Non-pigmented ciliary epithelial cell (primary cell): Measurements from ENCODE around the gene TMC6.
"Not testable (repeated sequence)": the region's sequence is repeated elsewhere in the genome, so short reads cannot be mapped to it uniquely, and the experiment has no call there.

Source experiments
- DNase-seq: peaks from one replicate; pipeline ENCODE4 v3.0.0-alpha.2; 2010; ENCODE audit warnings: low read depth

TMC6 gene

DNA sequence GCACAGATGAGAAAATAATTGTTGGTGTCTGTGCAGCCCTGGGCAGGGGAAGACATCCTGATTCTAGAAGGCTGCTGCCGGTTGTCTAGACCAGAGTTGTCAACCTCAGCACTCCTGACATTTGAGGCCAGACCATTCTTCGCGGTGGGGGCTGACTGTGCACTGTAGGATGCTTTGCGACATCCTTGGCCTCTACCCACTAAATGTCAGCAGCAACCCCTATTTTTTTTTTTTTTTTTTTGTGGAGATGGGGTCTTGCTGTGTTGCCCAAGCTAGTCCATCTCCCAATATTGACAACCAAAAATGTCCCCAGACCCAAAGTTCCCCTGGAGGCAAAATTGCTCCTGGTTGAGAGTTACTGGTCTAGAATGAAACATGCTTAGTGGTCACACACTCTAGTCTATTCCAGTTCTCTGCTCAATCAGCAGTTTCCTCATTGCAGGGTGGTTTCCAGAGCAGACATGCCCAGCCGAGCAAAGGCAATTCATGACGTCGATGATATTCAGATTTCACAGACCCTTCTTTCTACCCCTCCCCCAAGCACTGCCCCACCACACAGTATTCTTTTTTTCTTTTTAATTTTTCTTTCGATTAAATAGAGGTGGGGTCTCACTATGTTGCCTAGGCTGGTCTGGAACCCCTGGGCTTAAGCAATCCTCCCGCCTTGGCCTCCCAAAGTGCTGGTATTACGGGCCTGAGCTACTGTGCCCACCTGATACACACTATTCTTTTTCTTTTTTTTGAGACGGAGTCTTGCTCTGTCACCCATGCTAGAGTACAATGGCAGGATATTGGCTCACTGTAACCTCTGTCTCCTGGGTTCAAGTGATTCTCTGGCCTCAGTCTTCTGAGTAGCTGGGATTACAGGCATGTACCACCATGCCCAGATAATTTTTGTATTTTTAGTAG is 26.6 kb upstream of the TMC6 start:
- no peak for DNase-seq

GRCh38 chr17:78151514-78152008 is 23.0 kb upstream of the TMC6 start:
- no peak for DNase-seq

DNA sequence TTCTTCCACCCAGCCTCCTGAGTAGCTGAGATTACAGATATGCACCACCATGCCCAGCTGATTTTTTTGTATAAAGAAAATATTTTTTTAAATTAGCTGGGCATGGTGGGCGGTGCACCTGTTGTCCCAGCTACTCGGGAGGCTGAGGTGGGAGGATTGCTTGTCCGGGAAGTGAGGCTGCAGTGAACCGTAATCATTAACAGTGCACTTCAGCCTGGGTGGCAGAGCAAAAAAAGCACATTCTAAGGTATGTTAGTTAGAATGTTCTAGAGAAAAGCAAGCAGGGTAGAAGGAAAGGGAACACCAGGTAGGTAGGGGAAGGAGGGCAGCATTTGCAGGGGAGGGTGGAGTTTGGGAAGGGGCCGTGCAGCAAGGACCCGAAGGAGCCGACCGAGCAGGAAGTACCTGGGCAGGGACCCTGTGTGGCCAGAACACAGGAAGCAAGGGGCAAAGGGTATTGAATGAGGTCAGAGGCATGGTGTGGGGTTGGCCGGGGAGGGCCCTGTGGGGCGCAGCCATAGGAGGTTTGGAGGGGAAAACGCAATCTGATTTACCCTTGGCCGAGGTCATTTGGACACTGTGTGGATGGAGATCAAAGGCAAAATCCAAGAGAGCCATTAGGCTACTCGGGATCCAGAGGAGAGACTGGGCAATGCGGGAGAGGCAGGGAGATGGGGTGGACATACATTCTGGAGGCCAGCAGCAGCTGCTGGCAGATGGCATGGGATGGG is 19.9 kb upstream of the TMC6 start:
- DNase-seq = no peak

GRCh38 chr17:78147315-78147998 is 18.9 kb upstream of the TMC6 start:
- DNase-seq = no peak

GRCh38 chr17:78146881-78147280 is 18.3 kb upstream of the TMC6 start:
- no peak for DNase-seq

- no peak for DNase-seq
Measured at GRCh38 chr17:78146471-78146869, 17.9 kb upstream of the TMC6 start.

DNA sequence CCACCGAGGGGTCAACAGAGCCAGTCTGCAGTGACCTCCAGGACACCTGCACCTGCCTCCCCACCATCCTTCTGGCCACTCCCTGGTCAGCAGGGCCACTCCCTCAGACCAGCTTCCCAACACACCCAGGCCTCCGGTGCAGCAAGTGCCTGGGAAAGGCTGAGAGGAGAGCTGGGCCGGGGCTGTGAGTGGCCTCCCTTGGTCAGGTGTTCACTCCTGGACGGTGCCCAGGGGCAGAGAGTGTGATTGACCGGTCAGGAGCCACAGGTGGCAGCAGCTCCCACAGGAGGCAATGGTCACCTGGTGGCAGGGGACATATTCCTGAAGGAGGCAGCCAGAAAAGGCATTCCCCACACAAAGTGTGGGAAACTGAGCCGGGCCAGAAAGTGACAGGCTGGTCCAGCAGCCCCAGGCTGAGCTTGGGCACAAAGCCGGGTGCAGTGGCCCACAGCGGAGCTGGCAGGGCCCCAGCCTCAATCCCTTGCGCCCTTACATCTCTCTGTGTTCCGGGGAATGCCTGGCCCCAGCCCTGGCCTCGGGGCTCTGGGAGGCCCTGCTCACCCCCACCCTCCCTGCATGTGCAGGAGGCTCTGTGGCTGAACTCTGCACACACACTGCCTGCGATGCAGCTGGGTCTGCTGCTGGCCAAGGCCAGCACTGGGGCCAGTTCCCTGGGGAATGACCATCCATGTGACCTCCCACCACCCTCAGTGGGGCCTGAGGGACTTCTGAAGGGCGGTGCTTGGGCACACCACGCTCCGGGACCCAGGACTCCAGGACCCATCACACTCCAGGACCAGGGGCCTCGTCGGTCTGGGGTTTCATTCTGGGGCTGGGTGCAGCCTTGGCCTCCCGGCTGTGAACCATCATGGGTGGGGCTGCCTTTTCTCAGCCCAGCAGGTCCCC is 16.4 kb upstream of the TMC6 start:
- DNase-seq = no peak

GRCh38 chr17:78144147-78144719 is 15.7 kb upstream of the TMC6 start:
- DNase-seq = no peak

DNA sequence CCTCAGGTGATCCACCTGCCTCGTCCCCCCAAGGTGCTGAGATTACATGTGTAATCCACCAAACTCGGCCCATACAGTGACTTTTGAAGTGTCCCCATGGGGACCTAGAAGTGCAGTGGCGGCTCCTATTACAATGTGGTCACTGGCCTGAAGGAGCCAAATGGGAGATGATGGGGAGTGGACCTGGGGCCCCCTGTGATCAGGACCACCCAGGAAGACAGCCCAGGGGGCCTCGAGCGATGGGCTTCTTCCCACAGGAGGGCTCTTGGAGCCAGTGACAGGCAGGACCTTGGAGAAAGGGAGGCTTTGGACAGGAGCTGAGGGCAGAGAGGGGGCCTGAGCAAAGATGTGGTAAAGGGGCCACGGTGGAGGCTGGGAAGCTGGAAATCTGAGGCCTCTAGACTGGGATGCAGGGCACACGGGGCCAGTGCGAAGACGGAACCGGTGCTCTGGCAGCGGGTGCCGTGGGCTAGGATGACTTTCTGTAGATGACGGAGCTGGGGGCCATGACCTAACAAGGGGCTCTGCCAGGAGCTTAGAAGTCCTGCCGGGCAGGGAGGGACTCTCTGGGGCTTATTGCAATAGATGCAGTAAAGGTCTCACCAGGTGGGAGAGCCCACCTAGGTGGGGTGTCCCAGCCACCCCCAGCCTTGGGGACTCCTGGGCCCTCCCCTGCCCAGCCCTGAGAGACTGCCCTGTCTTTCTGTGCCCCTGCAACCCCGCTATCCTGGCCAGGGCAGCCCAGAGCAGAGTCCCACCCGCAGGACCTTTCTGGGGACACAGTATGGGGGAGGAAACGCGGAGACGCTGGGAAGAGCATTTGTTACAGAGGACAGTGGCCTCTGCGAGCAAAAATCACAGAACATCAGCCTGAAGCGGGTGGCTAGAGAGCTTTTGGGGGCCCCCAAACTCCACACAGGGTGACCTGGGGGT is 14.9 kb upstream of the TMC6 start:
- no peak for DNase-seq

DNA sequence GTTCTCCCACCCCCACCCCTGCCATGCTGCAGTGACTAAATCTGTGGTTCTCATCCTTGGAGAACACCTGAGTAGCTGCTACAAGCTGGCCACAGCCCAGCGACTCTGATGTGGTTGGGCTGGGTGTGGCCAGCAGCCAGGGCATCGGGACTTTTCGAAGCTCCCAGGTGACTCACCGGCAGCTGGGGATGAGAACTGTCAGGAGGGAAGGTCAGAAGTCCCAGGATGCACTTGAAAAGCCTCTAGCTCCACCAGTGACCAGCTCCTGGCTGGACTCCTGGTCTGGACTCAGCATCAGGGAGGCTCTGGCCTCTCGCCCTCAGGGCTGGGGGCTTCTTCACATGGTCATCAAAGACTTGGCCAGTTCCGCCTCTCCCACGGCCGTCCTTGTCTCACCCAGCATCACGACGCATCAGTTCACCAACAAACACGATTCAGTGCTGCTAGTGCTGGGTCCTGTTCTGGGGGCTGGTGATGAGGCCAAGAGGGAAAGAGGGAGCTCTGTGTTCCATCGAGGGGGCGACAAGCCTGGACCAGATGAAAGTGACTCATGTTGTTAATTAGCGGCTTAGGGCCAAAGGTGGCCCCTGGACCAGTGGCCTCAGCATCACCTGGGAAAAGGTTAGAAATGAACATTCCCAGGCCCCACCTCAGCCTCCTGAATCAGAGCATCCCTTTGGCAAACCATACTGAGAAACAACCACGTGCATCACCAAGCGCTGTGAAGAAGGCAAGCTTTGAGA is 13.7 kb upstream of the TMC6 start:
- no peak for DNase-seq

DNA sequence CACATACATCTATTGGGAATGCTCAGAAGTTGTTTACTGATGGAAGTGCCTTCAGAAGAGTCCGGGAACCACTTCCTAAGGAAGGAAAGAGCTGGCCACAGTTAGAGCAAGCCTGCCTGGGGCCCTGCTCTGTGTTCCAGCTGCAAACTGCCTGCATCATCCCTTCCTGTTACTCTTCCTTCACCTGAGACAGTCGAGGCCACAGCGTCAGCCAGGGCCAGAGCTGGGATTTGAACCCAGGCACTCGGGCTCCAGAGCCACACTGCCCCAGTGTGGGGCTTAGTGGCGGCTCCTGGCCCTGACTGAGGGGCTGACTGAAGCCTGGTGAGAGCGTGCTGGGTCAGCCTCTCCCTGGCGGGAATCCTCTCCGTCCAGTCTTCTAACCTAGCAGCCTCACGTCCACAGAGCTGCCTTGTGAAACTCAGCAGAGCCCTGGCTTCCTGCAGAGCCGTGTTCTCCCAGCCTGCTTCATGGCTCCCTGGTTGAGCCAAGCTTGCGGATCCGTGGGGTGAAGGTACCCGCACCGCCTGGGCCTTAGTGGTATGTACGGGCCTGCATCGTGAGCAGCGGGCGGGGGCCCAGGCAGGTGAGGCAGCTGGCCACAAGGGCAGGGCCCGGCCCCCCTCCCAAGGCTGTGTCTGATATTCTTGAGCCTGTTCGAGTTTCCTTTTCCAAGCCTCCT is 13.0 kb upstream of the TMC6 start:
- no peak for DNase-seq

- no peak for DNase-seq
Measured at GRCh38 chr17:78140169-78141051, 11.9 kb upstream of the TMC6 start.

- not testable (repeated sequence) for DNase-seq
Measured at GRCh38 chr17:78139861-78140168, 11.3 kb upstream of the TMC6 start.

GRCh38 chr17:78138204-78139060 is 9.9 kb upstream of the TMC6 start:
- no peak for DNase-seq

GRCh38 chr17:78137392-78138203 is 9.0 kb upstream of the TMC6 start:
- DNase-seq = no peak
